Femur (tissue), 1 donor: ENCODE results near the gene TBX1.
A peak's percentile ranks its signal among the peaks of the same experiment; 100 is the strongest.
"Not testable (repeated sequence)": the region's sequence is repeated elsewhere in the genome, so short reads cannot be mapped to it uniquely, and the experiment has no call there.

Experiments used
- DNase-seq: peaks from one replicate; pipeline ENCODE4 v3.0.0-alpha.2; 2017

The TBX1 gene

DNA sequence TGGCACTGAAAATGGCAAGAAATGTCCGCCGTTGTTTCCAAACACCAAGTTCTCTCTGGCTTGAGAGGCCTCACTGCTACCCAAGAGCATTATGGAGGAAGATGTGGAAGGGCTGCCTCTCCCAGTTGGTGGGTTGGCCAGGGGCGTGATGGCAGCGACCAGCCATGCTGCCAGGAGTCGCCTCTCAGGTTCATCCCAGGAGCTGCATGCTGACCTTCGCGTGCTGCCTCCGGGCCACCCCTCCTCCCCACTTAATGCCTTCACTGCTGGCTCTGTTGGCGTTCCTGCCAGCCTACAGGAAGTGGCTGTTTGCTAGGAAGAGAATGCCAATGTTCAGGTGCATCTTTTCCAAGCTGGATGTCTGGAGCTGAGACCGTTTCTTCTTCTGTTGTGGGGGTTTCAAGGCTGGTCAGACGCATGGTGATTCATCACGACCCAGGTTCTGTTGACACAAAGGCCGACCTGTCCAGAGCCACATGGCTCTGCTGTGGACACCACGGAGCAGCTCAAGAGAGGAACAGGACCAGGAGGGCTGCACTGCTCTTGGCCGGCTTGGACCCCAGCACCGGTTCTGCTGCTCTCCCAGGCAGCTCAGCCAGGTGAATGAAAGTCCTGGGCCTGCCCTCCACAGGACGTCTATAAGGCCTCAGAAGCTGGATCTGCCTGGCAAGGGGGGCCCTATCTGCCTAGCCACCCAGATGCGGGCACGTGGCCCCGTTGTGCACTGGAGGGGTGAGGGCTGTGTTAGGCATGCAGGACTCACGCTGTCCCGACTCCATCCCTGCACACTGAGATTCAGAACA is 25.1 kb downstream of the TBX1 start:
- DNase-seq: peak; percentile 9

DNA sequence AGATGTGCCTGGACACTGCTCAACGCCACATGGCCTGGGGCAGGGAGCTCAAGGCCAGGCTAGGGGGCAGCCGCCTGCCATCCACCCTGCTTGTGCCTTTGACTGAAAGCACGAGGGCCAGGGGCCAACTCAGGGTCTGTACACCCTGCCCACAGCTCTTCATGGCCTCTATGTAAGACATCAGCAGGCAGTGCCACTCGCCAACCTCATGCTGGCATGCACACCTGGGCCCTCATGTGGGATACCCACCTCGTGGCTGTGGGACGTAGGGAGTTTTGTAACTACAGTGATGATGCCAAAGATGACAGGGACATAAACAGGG is 25.6 kb downstream of the TBX1 start:
- peak; percentile 13 for DNase-seq

DNA sequence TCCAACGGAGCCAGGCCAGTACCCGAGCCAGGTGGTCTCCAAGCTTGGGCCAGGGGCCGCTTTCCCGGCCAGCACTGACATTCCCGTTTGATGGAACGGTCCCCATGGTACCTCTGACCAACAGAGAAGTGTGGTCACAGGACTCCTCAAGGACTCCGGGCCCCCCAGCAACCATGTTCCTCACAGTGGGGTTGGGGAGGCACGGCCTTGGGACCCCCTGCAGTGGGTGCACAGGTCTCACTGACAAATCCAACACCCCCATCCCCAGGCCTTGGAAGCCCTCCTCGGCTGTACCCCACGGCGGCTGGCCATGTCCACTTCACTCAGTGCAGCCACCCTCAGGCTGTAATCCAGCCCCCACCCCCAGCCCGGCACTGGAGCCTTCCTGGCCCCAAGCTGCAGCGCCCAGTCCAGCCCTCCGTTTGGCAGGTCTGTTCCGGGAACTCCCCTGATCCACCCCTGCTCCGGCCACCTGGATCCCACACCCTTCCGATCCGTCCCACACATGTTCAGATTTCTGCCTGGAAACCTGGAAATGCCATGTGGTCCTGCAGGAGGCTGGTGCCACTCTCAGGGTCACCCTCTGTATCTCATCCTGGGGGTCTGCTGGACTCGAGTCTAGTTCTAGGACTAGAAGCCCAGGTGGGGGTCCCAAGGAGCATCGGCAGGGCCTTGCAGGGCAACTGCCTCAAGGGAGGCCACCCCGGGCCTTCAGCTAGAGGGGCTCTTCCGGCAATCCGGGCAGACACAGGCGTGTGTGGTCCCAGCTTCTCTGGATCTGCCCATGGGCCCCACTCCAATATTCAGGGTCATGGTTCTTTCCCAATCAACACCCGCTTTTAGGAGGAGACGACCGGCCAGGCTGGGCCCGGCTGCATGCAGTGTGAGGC is 26.6 kb downstream of the TBX1 start:
- DNase-seq: peak; percentile 14

DNA sequence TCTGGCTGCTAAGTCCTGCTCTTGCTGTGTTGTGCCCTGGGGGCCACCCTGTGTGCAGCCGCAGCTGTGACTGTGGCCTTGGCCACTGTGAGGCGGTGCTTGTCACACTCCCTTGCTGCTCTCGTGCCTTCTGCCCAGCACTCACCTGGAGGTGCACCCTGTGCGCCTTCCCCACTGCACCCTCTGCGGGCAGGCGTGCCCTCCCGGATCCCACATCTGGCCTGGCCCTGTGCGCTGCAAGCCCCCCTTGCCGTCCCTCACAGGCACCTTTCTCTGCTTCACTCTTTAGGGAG is 27.2 kb downstream of the TBX1 start:
- no peak for DNase-seq

DNA sequence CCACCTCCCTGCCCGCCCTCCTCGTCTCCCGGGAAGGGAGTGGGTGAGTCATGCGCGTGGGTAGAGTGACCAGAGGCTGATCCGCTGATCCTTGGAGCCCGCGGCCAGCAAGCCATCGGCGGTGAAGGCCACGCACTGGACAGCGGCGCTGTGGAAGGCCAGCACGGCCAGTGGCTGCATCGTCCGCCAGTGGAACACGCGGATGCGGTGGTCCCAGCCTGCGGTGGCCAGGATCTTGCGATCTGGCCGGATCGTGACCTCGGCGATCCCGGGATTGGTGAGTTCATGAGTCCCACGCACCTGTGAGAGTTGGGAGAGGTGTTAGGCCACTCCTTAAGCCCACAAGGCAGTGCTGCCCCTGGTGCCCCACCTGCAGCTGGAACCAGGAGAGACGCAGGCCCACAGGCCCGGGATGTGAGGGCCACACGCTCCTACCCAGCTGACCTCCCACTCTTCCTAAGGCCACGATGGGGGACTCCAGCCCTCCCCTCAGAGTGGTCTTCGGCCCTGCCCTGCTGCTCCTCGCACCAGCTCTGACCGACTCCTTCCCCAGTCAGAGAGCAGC is 28.2 kb downstream of the TBX1 start:
- peak; percentile 10 for DNase-seq

DNA sequence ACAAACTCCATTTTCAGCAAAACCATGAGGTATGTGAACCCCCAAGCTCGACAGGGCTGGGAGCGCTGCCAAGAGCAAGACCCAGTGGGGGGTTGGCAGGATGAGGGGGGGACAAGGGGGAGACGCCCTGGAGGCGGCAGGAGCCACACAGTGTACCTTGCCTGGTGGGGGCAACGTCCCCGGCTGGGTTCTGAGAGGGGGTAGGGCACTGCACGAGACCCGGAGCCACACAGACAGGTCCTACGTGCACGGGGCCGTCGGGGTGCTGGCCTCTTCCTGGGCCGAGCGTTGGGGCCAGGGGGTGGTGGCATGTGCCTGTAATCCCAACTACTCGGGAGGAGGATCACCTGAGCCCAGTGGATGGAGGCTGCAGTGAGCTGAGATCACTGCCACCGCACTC is 28.8 kb downstream of the TBX1 start:
- DNase-seq: peak; percentile 17

DNA sequence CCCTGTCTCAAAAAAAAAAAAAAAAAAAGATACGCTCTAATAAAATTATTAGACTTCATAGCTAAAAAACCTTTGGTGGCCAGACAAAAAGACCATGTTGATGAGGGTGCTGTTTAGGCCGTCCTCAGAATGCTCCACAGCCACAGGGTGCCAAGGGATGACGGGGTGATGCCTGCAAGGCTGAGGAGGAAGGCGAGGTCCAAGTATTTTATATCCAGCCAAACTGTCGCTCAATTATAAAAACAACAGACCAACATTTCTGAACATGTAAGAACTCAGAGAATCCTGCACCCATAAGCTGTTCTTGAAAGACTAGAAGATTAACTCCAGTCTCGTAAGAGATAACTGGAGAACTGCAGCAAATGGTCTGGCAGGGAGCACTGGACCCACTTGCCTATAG is 29.2 kb downstream of the TBX1 start:
- no peak for DNase-seq

DNA sequence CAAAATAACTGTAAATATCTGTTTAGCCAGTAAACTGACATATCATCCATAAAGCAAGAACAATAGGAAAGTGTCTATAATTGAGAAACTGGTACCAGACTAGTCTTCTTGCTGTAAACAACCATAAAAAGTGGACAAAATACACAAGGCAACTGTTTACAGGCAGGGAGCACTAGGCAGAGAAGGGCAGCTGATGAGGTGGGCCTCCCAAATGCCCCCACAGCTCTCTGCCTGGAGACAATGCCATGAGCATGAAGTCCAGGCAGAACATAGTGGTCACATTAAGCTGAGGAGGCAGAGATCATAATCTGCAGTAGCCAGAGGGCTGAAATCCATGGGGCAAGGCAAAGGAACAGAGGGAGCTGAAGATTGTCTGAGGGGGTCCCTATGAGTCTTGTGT is 30.7 kb downstream of the TBX1 start:
- DNase-seq: no peak

DNA sequence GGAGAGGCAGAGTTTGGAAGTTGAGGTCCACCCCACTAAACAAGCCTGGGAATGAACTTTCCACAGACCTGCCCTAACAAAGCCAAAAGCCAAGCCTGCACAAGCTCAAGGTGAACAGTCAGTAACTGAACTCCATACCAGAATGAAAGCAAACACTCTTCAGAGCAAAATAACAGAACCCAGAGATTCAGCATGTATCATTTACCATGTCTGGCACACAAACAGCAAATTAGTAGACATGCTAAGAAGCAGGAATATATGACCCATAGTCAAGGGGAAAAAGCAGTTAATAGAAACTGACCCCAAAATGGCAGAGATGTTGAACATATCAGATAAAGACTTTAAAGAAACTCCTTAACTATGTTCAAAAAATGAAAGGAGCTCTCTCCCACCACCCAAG is 31.3 kb downstream of the TBX1 start:
- DNase-seq: no peak

DNA sequence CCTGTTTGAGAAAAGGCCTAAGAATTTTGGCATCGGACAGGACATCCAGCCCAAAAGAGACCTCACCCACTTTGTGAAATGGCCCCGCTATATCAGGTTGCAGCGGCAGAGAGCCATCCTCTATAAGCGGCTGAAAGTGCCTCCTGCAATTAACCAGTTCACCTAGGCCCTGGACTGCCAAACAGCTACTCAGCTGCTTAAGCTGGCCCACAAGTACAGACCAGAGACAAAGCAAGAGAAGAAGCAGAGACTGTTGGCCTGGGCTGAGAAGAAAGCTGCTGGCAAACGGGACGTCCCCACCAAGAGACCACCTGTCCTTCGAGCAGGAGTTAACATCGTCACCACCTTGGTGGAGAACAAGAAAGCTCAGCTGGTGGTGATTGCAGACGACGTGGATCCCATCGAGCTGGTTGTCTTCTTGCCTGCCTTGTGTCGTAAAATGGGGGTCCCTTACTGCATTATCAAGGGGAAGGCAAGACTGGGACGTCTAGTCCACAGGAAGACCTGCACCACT is 31.9 kb downstream of the TBX1 start:
- DNase-seq: not testable (repeated sequence)

DNA sequence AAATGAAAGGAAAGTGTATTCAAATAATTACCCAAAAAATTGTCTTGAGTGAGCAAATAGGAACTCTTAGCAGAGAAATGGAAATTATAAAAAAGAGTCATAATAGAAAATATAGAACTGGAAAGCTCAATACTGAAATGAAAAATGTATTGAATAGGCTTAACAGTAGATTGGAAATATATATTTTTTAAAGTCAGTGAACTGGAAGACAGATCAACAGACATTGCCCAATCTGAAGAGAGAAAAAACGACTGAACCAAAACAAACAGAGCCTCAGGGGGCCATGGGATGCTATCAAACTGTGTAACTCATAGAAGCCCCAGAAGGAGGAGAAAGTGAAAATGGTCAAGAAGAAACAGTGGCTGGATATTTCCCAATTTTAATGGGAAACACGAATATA is 32.6 kb downstream of the TBX1 start:
- DNase-seq: no peak

DNA sequence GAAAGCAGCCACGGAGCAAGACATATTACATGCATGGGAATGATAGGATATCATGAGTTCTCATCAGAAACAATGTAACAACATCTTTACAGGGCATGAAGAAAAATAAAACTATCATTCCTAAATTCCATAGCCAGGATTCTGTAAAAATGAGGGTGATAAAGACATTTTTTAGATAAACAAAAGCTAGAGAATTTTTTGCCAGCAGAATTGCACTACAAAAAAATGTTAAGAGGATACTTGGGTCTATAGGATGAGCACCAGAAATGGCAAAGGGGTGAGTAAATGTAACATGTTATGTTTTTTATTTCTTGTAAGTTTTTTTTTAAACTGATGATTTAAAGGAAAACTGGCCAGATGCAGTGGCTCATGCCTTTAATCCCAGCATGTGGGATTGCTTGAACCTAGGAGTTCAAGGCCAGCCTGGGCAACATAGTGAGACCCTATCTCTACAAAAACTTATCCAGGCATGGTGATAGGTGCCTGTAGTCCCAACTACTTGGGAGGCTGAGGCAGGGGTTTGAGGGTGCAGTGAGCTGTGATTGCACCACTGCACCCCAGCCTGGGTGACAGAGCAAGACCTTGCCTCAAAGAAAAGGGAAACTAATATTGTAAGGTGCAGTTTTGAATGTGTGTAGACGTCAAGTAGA is 33.2 kb downstream of the TBX1 start:
- no peak for DNase-seq

DNA sequence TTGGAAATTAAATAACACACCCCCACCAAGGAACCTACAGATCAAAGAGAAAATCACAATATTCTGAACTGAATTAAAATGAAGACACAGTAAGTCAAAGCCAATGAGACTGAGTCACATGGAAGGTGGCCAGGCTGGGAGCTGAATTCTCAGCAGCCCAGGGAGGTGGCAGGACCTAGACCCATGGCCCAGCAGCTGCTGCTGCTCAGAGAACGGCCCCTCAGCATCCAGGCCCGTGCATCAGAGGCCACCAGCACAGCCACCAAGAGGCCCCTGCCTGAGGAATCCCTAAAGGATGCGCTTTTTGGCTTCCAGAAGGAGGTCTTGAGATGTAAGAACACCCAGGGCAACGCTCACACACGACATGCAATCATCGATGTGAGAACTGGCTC is 35.0 kb downstream of the TBX1 start:
- DNase-seq: no peak

DNA sequence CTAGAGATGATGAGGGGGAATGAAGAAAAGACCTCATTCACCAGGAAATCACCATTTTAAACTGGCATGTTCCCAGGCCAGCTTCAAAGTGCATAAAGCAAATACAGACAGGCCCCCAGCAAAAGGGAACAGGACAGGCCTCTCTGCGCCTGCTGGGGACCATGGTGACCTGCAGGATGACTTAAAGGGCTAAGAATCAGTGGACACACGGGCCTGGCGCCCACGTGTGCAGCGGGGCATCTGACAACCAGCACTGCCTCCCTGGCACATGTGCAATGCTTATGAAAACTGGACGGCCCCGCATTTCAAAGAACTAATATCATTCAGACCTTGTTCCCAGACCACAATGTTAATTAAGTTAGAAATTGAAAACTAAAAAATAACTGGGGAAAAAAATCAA is 35.6 kb downstream of the TBX1 start:
- DNase-seq: no peak

DNA sequence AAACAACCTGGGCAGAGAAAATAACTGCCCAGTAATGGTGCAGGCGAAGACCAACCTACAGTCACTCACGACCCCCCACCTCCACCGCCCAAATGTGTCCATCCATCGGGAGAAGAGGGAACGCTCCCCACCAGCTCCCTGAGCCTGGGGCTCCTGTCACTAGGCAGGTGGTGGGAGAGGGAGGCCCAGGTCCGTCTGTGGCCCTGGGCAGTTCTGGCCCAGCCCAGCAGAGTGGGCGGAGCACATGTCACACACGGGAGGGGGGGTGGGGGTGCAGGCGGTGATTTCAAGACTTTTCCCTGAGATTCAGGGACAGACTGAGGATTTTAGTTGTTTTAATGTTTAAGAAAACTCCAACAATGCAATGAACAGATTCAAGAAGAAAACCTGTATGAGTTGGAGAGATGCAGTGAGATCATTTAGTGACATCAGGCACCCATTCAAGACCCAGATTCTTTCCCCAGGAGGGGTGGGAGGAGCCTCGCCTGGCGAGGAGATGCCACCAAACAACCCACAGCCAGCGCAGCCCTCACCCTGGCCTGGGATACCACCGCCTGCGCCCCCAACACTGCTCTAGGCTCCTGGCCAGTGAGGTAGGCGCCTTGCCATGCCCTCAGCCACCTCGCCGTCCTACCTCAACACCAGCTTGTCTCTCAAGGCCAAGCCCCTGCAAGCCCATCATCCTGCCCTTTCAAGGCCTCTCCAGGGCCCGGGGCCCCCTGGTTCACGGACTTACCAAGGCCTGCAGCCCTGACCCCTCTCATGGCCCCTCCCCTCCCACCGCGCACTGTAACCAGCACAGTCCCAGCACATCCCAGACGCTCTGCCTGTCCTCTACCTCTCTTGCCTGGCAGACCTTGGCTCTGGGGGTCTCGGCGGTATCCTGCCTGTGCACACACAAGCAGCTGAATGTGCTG is 36.8 kb downstream of the TBX1 start:
- no peak for DNase-seq

DNA sequence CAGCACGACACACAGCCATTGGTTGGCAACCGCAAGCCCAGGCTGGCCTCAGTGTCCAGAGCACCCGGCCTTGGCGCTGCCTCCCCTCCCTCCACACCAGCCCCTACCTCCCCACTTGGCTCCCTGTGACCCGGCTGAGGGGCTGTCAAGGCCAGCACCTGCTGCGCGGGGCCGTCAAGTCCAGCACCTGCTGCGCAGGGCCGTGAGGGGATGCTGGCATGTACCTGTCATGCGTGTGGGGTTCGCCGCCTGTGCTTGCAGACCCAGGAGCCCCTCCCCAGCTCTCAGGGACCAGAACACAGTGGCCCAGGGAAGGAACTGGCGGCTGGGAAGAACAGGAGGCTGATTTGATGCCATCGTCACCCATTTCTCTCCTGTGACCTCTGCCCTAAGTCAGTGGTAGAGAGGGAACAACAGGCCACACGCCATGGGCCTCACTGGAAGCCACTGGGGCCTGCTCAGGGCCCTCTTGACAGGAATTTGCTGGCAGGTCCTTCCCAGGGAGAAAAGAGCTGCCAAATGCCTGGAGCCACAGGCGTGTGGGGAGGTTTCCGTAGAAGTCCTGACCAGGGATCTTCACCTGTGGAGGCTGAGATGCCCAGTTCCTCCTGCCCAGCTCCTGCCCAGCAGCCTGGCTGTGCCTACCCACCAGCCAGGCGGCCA is 37.6 kb downstream of the TBX1 start:
- DNase-seq: no peak

DNA sequence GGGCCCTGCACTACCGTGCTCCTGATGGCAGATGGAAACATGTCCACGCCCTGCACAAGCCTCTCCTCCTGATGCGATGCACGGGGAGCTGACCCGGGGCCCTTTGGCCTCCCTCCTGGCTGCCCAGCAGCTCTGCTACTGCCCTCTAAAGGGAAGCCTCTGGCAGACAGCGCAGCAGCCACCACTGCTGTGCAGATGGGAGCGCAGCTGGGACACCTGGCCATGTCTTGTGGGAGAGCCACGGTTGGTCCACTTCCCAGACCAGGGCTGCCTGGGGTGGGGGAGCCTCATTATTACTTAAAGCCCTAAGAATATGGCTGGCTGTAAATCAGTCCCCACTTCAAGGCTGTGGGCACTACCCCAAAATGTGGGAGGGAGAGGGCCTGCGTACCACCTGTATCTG is 38.3 kb downstream of the TBX1 start:
- peak; percentile 73 for DNase-seq

DNA sequence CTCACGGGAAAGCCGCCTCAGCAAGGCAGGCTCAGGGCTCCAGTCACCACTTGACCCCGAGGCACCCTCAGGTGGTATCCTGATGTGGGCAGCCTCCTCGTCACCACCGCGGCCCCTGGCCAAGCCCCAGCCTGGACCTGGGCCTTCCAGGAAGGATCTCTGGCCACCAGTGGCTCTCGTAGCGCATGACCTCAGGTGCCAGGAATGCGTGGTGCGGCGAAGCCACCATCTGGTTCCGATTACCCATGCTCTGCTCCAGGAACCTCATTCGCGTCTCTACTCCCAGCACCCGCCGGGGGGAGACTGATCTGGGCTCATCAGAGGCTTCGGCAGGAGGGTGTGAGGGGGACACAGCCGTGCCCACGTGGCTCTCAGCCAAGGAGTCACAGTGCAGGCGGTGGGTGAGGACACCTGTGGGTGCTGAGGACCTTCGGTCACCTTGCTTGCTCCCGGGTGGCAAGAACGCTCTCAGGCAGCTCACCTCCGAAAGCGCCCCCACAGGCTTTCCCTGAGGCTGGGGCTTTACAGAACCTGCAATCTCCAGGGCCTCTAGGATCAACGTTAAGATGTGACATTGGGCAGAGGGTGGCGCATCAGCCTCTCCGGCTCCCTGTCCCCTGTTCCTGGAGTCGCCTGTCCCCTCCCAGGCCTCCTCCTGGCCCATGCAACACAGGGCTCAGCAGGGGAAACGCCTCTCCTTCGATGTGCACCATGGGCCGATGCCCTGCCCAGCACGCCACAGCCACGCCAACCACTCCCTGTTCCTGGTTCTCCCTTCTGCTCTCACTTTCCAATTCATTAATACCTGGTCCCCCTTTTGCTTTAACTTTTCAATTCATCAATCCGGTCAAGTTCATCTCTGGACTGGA is 39.0 kb downstream of the TBX1 start:
- peak; percentile 92 for DNase-seq

DNA sequence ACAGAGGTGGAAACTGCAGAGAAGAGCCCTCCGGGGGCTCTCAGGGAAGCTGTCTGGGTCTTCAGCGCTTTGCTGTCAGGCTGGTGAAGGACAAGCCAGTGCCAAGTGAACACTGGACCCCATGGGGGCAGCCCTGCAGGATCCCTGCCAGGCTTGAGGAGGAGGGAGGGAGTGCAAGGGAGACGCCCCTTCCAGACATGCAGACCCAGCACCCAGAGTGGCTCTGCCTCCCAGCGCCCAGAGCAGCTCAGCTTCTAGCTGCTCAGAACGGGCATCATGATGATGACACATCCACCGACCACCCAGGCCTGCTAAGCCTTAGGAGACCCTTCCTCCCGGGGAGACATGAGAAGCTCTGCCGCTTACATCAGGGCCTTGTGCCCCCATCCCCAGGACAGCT is 39.7 kb downstream of the TBX1 start:
- DNase-seq: no peak

DNA sequence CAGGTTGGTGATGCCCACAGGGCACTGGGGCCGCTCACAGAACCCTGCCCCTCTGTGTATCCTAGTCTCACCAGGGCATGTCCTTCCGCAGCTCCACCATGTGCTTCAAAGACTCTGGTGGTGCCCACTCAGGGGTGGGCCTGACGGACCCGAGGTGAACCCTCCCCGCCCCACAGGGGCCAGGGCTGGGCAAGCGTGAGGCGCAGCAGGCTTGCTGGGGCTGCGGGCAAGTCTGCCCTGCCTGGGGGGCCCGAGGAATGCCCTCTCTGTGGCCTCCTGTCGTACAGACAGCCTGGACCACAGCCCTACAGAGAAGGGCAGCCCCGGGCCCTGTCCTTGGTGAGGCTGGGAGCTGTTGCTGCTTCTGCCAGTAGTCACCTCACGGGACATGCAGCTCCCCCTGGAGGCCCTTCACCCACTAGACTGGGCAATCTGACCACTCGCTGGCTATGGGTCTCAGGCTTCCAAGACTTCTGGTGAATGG is 40.2 kb downstream of the TBX1 start:
- no peak for DNase-seq
